HCT116 (cell line): ENCODE measurements around the gene SEZ6L2. TPM values are rescaled to one million over a fixed set of nuclear protein-coding genes. Genes with fewer than 3 reads are reported as not detected.

Source experiments
- ATAC-seq: fragments of 200-7000 bp; cut with Tn5 transposase; 2 replicates; pipeline ENCODE4 v1.9.1; 2020; ENCODE audit warnings: mild to moderate bottlenecking, moderate library complexity
- BruUV-seq: library from RNA; stranded (reverse); fragments of 400-500 nt; replicated peaks from 2 replicates; lab custom pipeline; 2021; lab: Mats Ljungman, UMichigan
- CTCF ChIA-PET: fragments of 300-600 bp; sonication (Branson Sonifier 250); formaldehyde crosslinking; loops from one replicate; lab custom pipeline; 2021; ENCODE audit warnings: antibody characterized with exemption; lab: Charles Lee
- POLR2A ChIA-PET: fragments of 300-600, 350-600 bp; sonication (Branson Sonifier 250); formaldehyde crosslinking; loops from one replicate; lab custom pipeline; 2021; ENCODE audit warnings: antibody characterized with exemption; lab: Charles Lee
- RAD21 ChIA-PET, 2 experiments: fragments of 300-600 bp; sonication (Branson Sonifier 250); formaldehyde crosslinking; loops; one replicate each; lab custom pipeline; 2023; ENCODE audit warnings: low total read pairs in 2 of 2; ENCODE audit not compliant: uncharacterized antibody in 2 of 2, unreplicated experiment in 2 of 2, low non-redundant PET in 1 of 2; lab: Charles Lee
- DNase-seq: peaks from one replicate; pipeline ENCODE4 v3.0.0-alpha.2; 2010; ENCODE audit warnings: low read depth, low spot score
- H2AFZ ChIP-seq: fragments of 200-600 bp; shearing (Covaris generic), sonication (generic); 2 replicates; pipeline ENCODE4 v1.6.1; 2017; ENCODE audit warnings: low read depth, mixed run types, mixed read lengths, antibody characterized with exemption, low read length; ENCODE audit not compliant: poor library complexity, severe bottlenecking
- H3K27ac ChIP-seq: 2 replicates; pipeline ENCODE4 v1.5.1; 2012; ENCODE audit warnings: low read depth, low read length
- H3K27me3 ChIP-seq: fragments of 200-600 bp; sonication (generic); 2 replicates; pipeline ENCODE4 v1.6.1; 2016; ENCODE audit warnings: mixed run types, low read length, mixed read lengths; ENCODE audit not compliant: insufficient read depth
- H3K36me3 ChIP-seq, 2 experiments: fragments of 200-500 bp in 1 of 2; fragments of 200-600 bp in 1 of 2; sonication (Bioruptor generic) in 1 of 2; sonication (generic) in 1 of 2; 2 replicates each; pipeline versions ENCODE4 v1.5.1 to v1.6.1; 2014 to 2016; ENCODE audit warnings: low read length in 2 of 2, inconsistent platforms in 1 of 2, mixed read lengths in 1 of 2, mixed run types in 1 of 2; ENCODE audit not compliant: insufficient read depth in 2 of 2, control insufficient read depth in 1 of 2
- H3K4me1 ChIP-seq, 2 experiments: fragments of 200-600 bp in 1 of 2; sonication (generic) in 1 of 2; 2 replicates each; pipeline versions ENCODE4 v1.5.1 to v1.6.1; 2012 to 2017; ENCODE audit warnings: low read length in 2 of 2, inconsistent platforms in 1 of 2, mild to moderate bottlenecking in 1 of 2, mixed read lengths in 1 of 2, mixed run types in 1 of 2, moderate library complexity in 1 of 2; ENCODE audit not compliant: insufficient read depth in 2 of 2, control insufficient read depth in 1 of 2
- H3K4me2 ChIP-seq: fragments of 200-600 bp; sonication (generic); 2 replicates; pipeline ENCODE4 v1.6.1; 2017; ENCODE audit warnings: mixed run types, low read length, mixed read lengths
- H3K4me3 ChIP-seq, 2 experiments: fragments of 200-600 bp in 1 of 2; sonication (generic) in 1 of 2; replicated peaks in 1 of 2; 2 replicates each; pipeline ENCODE4 v1.5.1; 2011 to 2016; ENCODE audit warnings: low read length in 2 of 2, control low read depth in 1 of 2, low read depth in 1 of 2, mild to moderate bottlenecking in 1 of 2, mixed read lengths in 1 of 2, mixed run types in 1 of 2
- H3K79me2 ChIP-seq: fragments of 200-600 bp; sonication (generic); 2 replicates; pipeline ENCODE4 v1.6.1; 2017; ENCODE audit warnings: mild to moderate bottlenecking, mixed run types, low read length, moderate library complexity, mixed read lengths; ENCODE audit not compliant: insufficient read depth
- H3K9ac ChIP-seq: fragments of 200-600 bp; sonication (generic); 2 replicates; pipeline ENCODE4 v1.6.1; 2016; ENCODE audit warnings: low read length, mixed read lengths
- H3K9me2 ChIP-seq: fragments of 200-600 bp; sonication (generic), shearing (Covaris generic); 2 replicates; pipeline ENCODE4 v1.6.1; 2017; ENCODE audit warnings: mixed run types, mild to moderate bottlenecking, moderate library complexity; ENCODE audit not compliant: insufficient read depth
- H3K9me3 ChIP-seq, 2 experiments: fragments of 200-500 bp in 1 of 2; fragments of 200-600 bp in 1 of 2; sonication (Bioruptor generic) in 1 of 2; sonication (generic) in 1 of 2; 2 replicates each; pipeline ENCODE4 v1.6.1; 2014 to 2017; ENCODE audit warnings: low read length in 2 of 2, mixed read lengths in 2 of 2, inconsistent platforms in 1 of 2, low read depth in 1 of 2, mild to moderate bottlenecking in 1 of 2, mixed run types in 1 of 2, moderate library complexity in 1 of 2; ENCODE audit not compliant: control insufficient read depth in 1 of 2, insufficient read depth in 1 of 2
- H4K20me1 ChIP-seq: fragments of 200-600 bp; sonication (generic), shearing (Covaris generic); 2 replicates; pipeline ENCODE4 v1.6.1; 2017; ENCODE audit warnings: mixed run types, mild to moderate bottlenecking, moderate library complexity; ENCODE audit not compliant: insufficient read depth
- CTCF ChIP-seq, 3 experiments: fragments of 200-600 bp in 1 of 3; sonication (generic) in 1 of 3; IDR thresholded peaks in 2 of 3; conservative IDR thresholded peaks in 1 of 3; 2 replicates each; pipeline ENCODE4 v1.5.1; 2012 to 2017; ENCODE audit warnings: low read depth in 2 of 3, low read length in 2 of 3, antibody characterized with exemption in 1 of 3, borderline replicate concordance in 1 of 3, control low read depth in 1 of 3, mild to moderate bottlenecking in 1 of 3, mixed read lengths in 1 of 3, mixed run types in 1 of 3, moderate library complexity in 1 of 3; ENCODE audit not compliant: insufficient read depth in 1 of 3
- EGR1 ChIP-seq: IDR thresholded peaks from 2 replicates; pipeline ENCODE4 v1.6.1; 2012; ENCODE audit warnings: low read depth
- ELF1 ChIP-seq: IDR thresholded peaks from 2 replicates; pipeline ENCODE4 v1.6.1; 2012; ENCODE audit warnings: low read depth, borderline replicate concordance
- EZH2 ChIP-seq: fragments of 200-600 bp; sonication (generic); IDR thresholded peaks from 2 replicates; pipeline ENCODE4 v1.6.1; 2017; ENCODE audit warnings: antibody characterized with exemption, mixed run types
- EZH2phosphoT487 ChIP-seq: fragments of 200-600 bp; IDR thresholded peaks from 2 replicates; pipeline ENCODE4 v1.6.1; 2018; ENCODE audit warnings: antibody characterized with exemption, borderline replicate concordance
- FOSL1 ChIP-seq: IDR thresholded peaks from 2 replicates; pipeline ENCODE4 v1.6.1; 2012; ENCODE audit warnings: low read depth
- JUND ChIP-seq: IDR thresholded peaks from 2 replicates; pipeline ENCODE4 v1.6.1; 2012
- MAX ChIP-seq: IDR thresholded peaks from 2 replicates; pipeline ENCODE4 v1.6.1; 2012
- POLR2A ChIP-seq: IDR thresholded peaks from 2 replicates; pipeline ENCODE4 v1.7.0; 2011; ENCODE audit warnings: borderline replicate concordance; ENCODE audit not compliant: insufficient read depth, insufficient read length; ENCODE audit errors: extremely low read depth
- POLR2AphosphoS5 ChIP-seq: IDR thresholded peaks from 2 replicates; pipeline ENCODE4 v1.6.1; 2011; ENCODE audit warnings: mild to moderate bottlenecking, low read depth, low read length, moderate library complexity
- RAD21 ChIP-seq: IDR thresholded peaks from 2 replicates; pipeline ENCODE4 v1.6.1; 2012; ENCODE audit warnings: low read depth, mild to moderate bottlenecking
- SIN3A ChIP-seq: IDR thresholded peaks from 2 replicates; pipeline ENCODE4 v1.6.1; 2012; ENCODE audit warnings: low read depth
- TCF7L2 ChIP-seq: IDR thresholded peaks from 2 replicates; pipeline ENCODE4 v1.7.0; 2011; ENCODE audit warnings: borderline replicate concordance, inconsistent platforms; ENCODE audit not compliant: insufficient read depth, insufficient read length; ENCODE audit errors: extremely low read depth
- YY1 ChIP-seq: IDR thresholded peaks from 2 replicates; pipeline ENCODE4 v1.6.1; 2011; ENCODE audit warnings: low read length, low read depth, moderate library complexity, mild to moderate bottlenecking; ENCODE audit not compliant: insufficient replicate concordance; ENCODE audit errors: extremely low read depth
- ZFX ChIP-seq: fragments of 450-650 bp; IDR thresholded peaks from 2 replicates; pipeline ENCODE4 v1.6.1; 2017
- intact Hi-C: fragments of 100-400 bp; cut with micrococcal nuclease; formaldehyde crosslinking; loops from 2 replicates; pipeline ENCODE4 v1.10.0; 2022
- total RNA-seq: library from RNA; stranded (reverse); gene quantifications from one replicate; pipeline ENCODE4 v1.2.1, GENCODE V29; 2021; ENCODE audit not compliant: unreplicated experiment
- TF ChIP-seq, protein P1 (sequence below): IDR thresholded peaks from 2 replicates; pipeline ENCODE4 v1.6.1; 2012; ENCODE audit warnings: low read depth

The SEZ6L2 gene
- total RNA-seq, 1 experiment from 2014 or later = 49.3 TPM

GRCh38 chr16:29854520-29855100 is 44.7 kb downstream of the SEZ6L2 start:
- Histone ChIP-seq H3K27me3 (no peaks in the 10 kb centered on the region), H3K27ac (no peak overlapping the region), H3K9me3 (no peaks in the 10 kb centered on the region), H2AFZ (no peak overlapping the region), H3K79me2 (no peaks in the 10 kb centered on the region), H3K9me2 (no peaks in the 10 kb centered on the region), H3K4me3 (no peak overlapping the region), H3K9ac (no peak overlapping the region), H3K4me2 (no peak overlapping the region), H4K20me1 (no peaks in the 10 kb centered on the region), H3K36me3 (peaks cover 4 to 9% of the 10 kb centered on the region in 2 experiments; a peak in 3 of 4 replicates), H3K4me1 (no peaks in the 10 kb centered on the region; a peak in 1 of 4 replicates)
- RAD21 ChIA-PET = no interaction called here
- DNase-seq = no peak
- ATAC-seq = no peak
- CTCF ChIA-PET = no interaction called here
- POLR2A ChIA-PET = no interaction called here
- TF ChIP-seq CTCF (IDR thresholded peaks at IDR 0.05 in 2 of 3, conservative IDR thresholded peaks at IDR 0.05 in 1 of 3; ENCODE audit: borderline replicate concordance in 1 of 3, insufficient read depth in 1 of 3, low read depth in 2 of 3, low read length in 2 of 3) (no peak), MAX (no peak), EGR1 (no peak), POLR2AphosphoS5 (no peak), POLR2A (no peak), EZH2 (no peak), ELF1 (no peak), EZH2phosphoT487 (no peak), YY1 (no peak), FOSL1 (no peak), ZFX (no peak), RAD21 (no peak), TCF7L2 (no peak), JUND (no peak), SIN3A (no peak)
- TF ChIP-seq, protein P1, sequence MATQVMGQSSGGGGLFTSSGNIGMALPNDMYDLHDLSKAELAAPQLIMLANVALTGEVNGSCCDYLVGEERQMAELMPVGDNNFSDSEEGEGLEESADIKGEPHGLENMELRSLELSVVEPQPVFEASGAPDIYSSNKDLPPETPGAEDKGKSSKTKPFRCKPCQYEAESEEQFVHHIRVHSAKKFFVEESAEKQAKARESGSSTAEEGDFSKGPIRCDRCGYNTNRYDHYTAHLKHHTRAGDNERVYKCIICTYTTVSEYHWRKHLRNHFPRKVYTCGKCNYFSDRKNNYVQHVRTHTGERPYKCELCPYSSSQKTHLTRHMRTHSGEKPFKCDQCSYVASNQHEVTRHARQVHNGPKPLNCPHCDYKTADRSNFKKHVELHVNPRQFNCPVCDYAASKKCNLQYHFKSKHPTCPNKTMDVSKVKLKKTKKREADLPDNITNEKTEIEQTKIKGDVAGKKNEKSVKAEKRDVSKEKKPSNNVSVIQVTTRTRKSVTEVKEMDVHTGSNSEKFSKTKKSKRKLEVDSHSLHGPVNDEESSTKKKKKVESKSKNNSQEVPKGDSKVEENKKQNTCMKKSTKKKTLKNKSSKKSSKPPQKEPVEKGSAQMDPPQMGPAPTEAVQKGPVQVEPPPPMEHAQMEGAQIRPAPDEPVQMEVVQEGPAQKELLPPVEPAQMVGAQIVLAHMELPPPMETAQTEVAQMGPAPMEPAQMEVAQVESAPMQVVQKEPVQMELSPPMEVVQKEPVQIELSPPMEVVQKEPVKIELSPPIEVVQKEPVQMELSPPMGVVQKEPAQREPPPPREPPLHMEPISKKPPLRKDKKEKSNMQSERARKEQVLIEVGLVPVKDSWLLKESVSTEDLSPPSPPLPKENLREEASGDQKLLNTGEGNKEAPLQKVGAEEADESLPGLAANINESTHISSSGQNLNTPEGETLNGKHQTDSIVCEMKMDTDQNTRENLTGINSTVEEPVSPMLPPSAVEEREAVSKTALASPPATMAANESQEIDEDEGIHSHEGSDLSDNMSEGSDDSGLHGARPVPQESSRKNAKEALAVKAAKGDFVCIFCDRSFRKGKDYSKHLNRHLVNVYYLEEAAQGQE = no peak
- intact Hi-C loops = no loop called here
- no TSS peak for BruUV-seq
